GM19238 (cell line): ENCODE data around the gene SDC1.
"Not testable (repeated sequence)": the region's sequence is repeated elsewhere in the genome, so short reads cannot be mapped to it uniquely, and the experiment has no call there.

Source experiments
- DNase-seq: peaks from one replicate; pipeline ENCODE4 v3.0.0; 2011; ENCODE audit warnings: low spot score; ENCODE audit not compliant: insufficient read length

The SDC1 gene, protein sequence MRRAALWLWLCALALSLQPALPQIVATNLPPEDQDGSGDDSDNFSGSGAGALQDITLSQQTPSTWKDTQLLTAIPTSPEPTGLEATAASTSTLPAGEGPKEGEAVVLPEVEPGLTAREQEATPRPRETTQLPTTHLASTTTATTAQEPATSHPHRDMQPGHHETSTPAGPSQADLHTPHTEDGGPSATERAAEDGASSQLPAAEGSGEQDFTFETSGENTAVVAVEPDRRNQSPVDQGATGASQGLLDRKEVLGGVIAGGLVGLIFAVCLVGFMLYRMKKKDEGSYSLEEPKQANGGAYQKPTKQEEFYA

GRCh38 chr2:20224716-20225293 is at the start of gene SDC1:
SDC1 (minus strand) TSS chr2:20225130; CDS start chr2:20224867, 263 bp downstream.
- DNase-seq, result no peak

DNA sequence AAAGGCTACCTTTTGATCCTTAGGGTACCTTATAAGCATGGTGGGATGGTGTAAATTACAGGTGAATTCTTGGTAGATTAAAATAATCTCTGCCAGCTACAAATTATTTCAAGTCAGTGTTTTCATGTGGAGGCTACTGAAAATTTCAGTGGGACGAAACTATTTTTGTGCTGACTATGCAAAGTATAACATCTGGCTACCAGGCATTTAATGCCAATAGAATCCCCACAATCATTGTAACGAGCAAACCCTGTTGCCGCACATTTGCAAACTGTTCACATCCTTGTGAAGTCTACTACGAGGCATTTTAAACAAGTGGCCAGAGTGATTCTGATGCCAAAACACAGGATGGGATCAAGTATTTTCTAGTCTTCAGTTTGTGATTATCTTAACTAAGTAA is 48.1 kb upstream of the SDC1 start:
- no peak for DNase-seq

DNA sequence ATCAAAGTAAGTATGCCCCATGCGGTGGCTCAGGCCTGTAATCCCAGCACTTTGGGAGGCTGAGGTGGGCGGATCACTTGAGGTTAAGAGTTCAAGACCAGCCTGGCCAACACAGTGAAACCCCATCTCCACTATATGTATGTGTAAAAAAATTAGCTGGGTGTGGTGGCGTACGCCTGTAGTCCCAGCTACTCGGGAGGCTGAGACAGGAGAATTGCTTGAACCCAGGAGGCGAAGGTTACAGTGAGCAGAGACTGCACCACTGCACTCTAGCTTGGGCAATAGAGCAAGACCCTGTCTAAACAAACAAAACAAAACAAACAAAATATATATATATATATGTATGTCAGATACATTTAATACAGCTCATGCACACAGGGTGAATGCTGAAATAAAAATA is 43.4 kb upstream of the SDC1 start:
- DNase-seq, result not testable (repeated sequence)

- no peak for DNase-seq
These were observed 42.6 kb upstream of the SDC1 start for GRCh38 chr2:20267529-20267928.

DNA sequence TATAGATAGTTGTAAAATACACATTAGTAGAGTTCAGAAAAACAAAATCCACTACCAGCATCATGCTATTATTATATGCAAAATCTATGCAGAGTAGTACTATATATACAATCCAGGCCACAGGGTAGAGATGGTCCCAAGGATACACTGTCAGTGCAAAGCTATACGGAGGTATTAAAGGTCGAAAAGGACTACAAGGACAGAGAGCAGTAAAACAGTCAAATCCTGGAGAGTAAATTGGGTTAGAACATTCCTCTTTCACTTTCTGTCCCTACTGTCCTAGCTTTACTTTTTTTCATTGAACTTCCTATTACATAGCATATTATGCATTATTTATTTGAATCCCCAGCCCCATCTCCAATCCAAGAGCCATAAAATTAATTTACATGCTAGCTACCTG is 39.7 kb upstream of the SDC1 start:
- no peak for DNase-seq

GRCh38 chr2:20257411-20257810 is 32.5 kb upstream of the SDC1 start:
- DNase-seq, result no peak

- DNase-seq, result no peak
These were observed 29.8 kb upstream of the SDC1 start for GRCh38 chr2:20254731-20255130.

DNA sequence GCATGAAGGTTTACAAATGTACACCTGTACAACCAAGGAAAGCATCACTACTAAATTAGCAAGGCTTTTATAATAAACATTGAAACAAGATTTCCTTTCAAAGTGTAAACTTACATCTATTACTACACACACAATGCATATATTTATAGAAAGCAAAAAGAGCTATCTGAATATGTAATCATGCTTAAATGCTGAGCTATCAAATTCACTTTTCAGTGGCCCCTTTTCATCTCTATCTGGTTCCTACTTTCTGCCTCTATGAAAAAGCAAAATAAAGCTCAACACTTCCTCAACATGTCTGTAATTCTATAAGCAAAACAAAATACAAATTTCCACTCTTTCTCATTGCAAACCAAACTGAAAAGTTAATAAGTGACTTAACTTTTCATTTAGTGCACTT is 25.5 kb upstream of the SDC1 start:
- DNase-seq, result no peak

GRCh38 chr2:20249170-20249569 is 24.2 kb upstream of the SDC1 start:
- DNase-seq, result no peak

DNA sequence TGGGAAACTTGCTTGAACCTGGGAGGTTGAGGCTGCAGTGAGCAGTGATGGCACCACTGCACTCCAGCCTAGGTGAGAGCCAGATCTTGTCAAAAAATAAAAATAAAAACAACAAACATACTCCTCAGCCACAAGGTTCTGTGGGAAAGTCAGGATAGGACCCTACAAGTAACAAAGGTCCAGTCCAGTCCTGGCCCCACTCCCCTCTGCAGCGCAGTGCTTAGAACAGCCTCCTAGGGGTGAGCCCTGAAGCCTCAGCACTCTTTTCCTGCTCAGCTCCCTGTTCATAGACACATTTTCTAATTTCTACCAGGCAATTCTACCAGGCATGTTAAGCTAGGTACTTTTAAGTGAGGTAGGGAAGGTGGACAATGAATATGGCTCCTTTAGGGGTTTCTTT is 22.2 kb upstream of the SDC1 start:
- DNase-seq, result no peak

- DNase-seq, result not testable (repeated sequence)
These were observed 18.7 kb upstream of the SDC1 start for GRCh38 chr2:20243637-20244036.

GRCh38 chr2:20242727-20243377 is 17.9 kb upstream of the SDC1 start:
- no peak for DNase-seq

- no peak for DNase-seq
These were observed 17.2 kb upstream of the SDC1 start for GRCh38 chr2:20241973-20242726.

- DNase-seq, result not testable (repeated sequence)
These were observed 15.4 kb upstream of the SDC1 start for GRCh38 chr2:20240291-20240690.

DNA sequence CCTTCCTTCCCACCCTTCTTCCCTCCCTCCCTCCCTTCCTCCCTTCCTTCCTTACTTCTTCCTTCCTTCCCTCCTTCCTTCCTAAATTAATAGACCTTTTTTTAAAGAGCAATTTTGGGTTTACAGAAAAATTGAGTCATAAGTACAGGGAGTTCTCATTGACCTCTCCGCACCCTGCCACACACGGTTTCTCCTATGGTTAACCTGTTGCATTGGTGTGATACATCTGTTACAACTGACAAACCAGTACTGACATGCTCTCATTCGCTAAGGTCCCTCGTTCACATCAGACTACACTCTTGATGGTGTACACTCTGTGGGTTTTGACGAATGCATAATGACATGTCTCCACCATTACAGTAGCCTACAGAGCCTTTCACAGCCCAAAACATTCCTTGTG is 11.6 kb upstream of the SDC1 start:
- no peak for DNase-seq

- DNase-seq, result no peak
These were observed 10.8 kb upstream of the SDC1 start for GRCh38 chr2:20235655-20236305.

GRCh38 chr2:20234597-20234996 is 9.7 kb upstream of the SDC1 start:
- DNase-seq, result not testable (repeated sequence)

DNA sequence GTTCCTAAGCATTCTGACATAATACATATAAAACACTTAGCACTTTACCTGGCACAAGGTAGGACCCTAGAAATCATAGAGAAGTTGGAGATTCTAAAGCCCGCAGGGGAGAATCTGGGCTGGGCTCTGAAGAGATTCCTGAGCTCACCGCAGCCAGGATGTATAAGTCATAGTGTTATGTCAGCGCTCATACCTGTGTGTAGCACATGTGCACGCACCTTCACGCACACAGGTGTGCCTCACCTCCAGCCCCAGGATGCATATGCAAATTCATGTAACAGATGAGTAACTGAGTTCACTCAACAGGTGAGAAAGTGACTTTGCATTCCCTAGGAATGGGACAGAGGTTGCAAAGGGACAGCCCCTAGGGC is 7.9 kb upstream of the SDC1 start:
- no peak for DNase-seq

- DNase-seq, result no peak
These were observed 6.7 kb upstream of the SDC1 start for GRCh38 chr2:20231598-20232026.

GRCh38 chr2:20231159-20231558 is 6.2 kb upstream of the SDC1 start:
- no peak for DNase-seq

GRCh38 chr2:20230114-20230425 is 5.1 kb upstream of the SDC1 start:
- DNase-seq, result no peak
